IPS-NIHi7 (cell line): Measurements from ENCODE around the gene FGF14.

Experiments
- DNase-seq: peaks from one replicate; pipeline ENCODE4 v3.0.0; 2012; ENCODE audit warnings: mixed read lengths; ENCODE audit errors: extremely low spot score

The FGF14 gene

GRCh38 chr13:102401766-102402165 lies at the start of gene FGF14:
TSS of gene FGF14 (minus strand) at chr13:102402048.
- no peak for DNase-seq

GRCh38 chr13:102443249-102443648 lies 41.4 kb upstream of the FGF14 start:
- DNase-seq, result no peak

- DNase-seq, result no peak
Observed at GRCh38 chr13:102441085-102441484, 39.2 kb upstream of the FGF14 start.

- DNase-seq, result no peak
Observed at GRCh38 chr13:102440259-102440936, 38.5 kb upstream of the FGF14 start.

GRCh38 chr13:102422690-102423089 lies 20.8 kb upstream of the FGF14 start:
- DNase-seq, result no peak

- peak; percentile 38 for DNase-seq
Observed at GRCh38 chr13:102405499-102406100, 3.8 kb upstream of the FGF14 start.

GRCh38 chr13:102402290-102402689 lies 442 bp upstream of the FGF14 start:
- DNase-seq, result peak; percentile 85

GRCh38 chr13:102401265-102401664 lies 583 bp downstream of the FGF14 start:
- no peak for DNase-seq

GRCh38 chr13:102400675-102401145 lies 1.1 kb downstream of the FGF14 start:
- DNase-seq, result peak; percentile 15

- DNase-seq, result peak; percentile 29
Observed at GRCh38 chr13:102399791-102400674, 1.8 kb downstream of the FGF14 start.

- DNase-seq, result no peak
Observed at GRCh38 chr13:102395939-102396338, 5.9 kb downstream of the FGF14 start.

- no peak for DNase-seq
Observed at GRCh38 chr13:102395174-102395573, 6.7 kb downstream of the FGF14 start.

GRCh38 chr13:102394158-102395053 lies 7.4 kb downstream of the FGF14 start:
- peak; percentile 87 for DNase-seq

GRCh38 chr13:102392481-102393209 lies 9.2 kb downstream of the FGF14 start:
- DNase-seq, result no peak

- no peak for DNase-seq
Observed at GRCh38 chr13:102386461-102386860, 15.4 kb downstream of the FGF14 start.

GRCh38 chr13:102380012-102380411 lies 21.8 kb downstream of the FGF14 start:
- no peak for DNase-seq

GRCh38 chr13:102376318-102376717 lies 25.5 kb downstream of the FGF14 start:
- no peak for DNase-seq

- no peak for DNase-seq
Observed at GRCh38 chr13:102374726-102375125, 27.1 kb downstream of the FGF14 start.

GRCh38 chr13:102374233-102374632 lies 27.6 kb downstream of the FGF14 start:
- no peak for DNase-seq

GRCh38 chr13:102373221-102373620 lies 28.6 kb downstream of the FGF14 start:
- no peak for DNase-seq

- DNase-seq, result no peak
Observed at GRCh38 chr13:102369302-102369701, 32.5 kb downstream of the FGF14 start.
